ENCODE data around the gene ZNF549.

Gene ZNF549

GRCh38 chr19:57559008-57559403, 31.9 kb downstream of the ZNF549 start:
- peak overlapping the region; percentile 90 to 97 for H3K4me3 ChIP-seq (ENCODE audit: insufficient read depth in 1 of 2, low read depth in 1 of 2, low read length in 2 of 2)
- no peak overlapping the region for H4K91ac ChIP-seq (ENCODE audit: low read length)
- peak overlapping the region; percentile 85 for H2AFZ ChIP-seq (ENCODE audit: low read depth, low read length)
- peaks cover 4% of the 10 kb centered on the region for H3K4me1 ChIP-seq (ENCODE audit: control insufficient read depth, insufficient read depth, low read depth, low read length)
- H2AK5ac ChIP-seq (ENCODE audit: low read length, severe bottlenecking), result no peak overlapping the region
- H2BK12ac ChIP-seq (ENCODE audit: low read length in 2 of 2), result no peak overlapping the region
- DNase-seq, result peak; percentile 21
- H3K14ac ChIP-seq (ENCODE audit: low read length in 2 of 2), result peak overlapping the region in 1 of 2 experiments; percentile 76
- H3K4me2 ChIP-seq (ENCODE audit: low read length, poor library complexity, severe bottlenecking), result peak overlapping the region; percentile 46
- no peaks in the 10 kb centered on the region for H3K27me3 ChIP-seq (ENCODE audit: control insufficient read depth in 1 of 2, insufficient read depth in 1 of 2, low read length in 2 of 2)
- H2BK5ac ChIP-seq (ENCODE audit: low read depth, low read length, poor library complexity, severe bottlenecking), result no peak overlapping the region
- WGBS, result 5% methylated on average over 16 of the region's 22 CpGs
- H3K9me3 ChIP-seq (ENCODE audit: control insufficient read depth, low read length), result peaks cover 46% of the 10 kb centered on the region
- peak overlapping the region; percentile 91 for H3K9ac ChIP-seq (ENCODE audit: low read length)
- peaks cover 33% of the 10 kb centered on the region for H3K79me1 ChIP-seq (replicated peaks; ENCODE audit: low read length, poor library complexity, severe bottlenecking)
- H3K27ac ChIP-seq (ENCODE audit: low read length, poor library complexity, severe bottlenecking), result peak overlapping the region; percentile 19
- no peak overlapping the region for H2BK120ac ChIP-seq (ENCODE audit: low read depth, low read length)
- no peak overlapping the region for H2BK15ac ChIP-seq (ENCODE audit: low read depth, poor library complexity, severe bottlenecking)
- peak overlapping the region in 1 of 2 experiments; percentile 37 for H3K4ac ChIP-seq (ENCODE audit: low read depth in 1 of 2, low read length in 2 of 2)
- peaks cover 25 to 27% of the 10 kb centered on the region in 2 experiments for H3K36me3 ChIP-seq (ENCODE audit: control insufficient read depth in 1 of 2, insufficient read depth in 2 of 2, low read depth in 1 of 2, low read length in 2 of 2)
- H3K18ac ChIP-seq (ENCODE audit: low read depth in 1 of 2, low read length in 2 of 2), result peak overlapping the region; percentile 14 to 83
- H4K8ac ChIP-seq (ENCODE audit: low read length), result peak overlapping the region; percentile 12
- H3K23ac ChIP-seq (ENCODE audit: low read length in 2 of 2), result no peak overlapping the region

- 1% methylated on average over 52 of the region's 56 CpGs for WGBS
- Histone ChIP-seq H3K9me3 (ENCODE audit: control insufficient read depth, low read length) (peaks cover 46% of the 10 kb centered on the region), H2BK120ac (ENCODE audit: low read depth, low read length) (no peak within 1 kb of the TSS), H2BK5ac (ENCODE audit: low read depth, low read length, poor library complexity, severe bottlenecking) (no peak within 1 kb of the TSS), H3K4ac (ENCODE audit: low read depth in 1 of 2, low read length in 2 of 2) (peak within 1 kb of the TSS; percentile 17 to 37), H3K9ac (ENCODE audit: low read length) (peak within 1 kb of the TSS; percentile 91), H3K23ac (ENCODE audit: low read length in 2 of 2) (peak within 1 kb of the TSS in 1 of 2 experiments; percentile 57), H2AK5ac (ENCODE audit: low read length, severe bottlenecking) (no peak within 1 kb of the TSS), H3K4me2 (ENCODE audit: low read length, poor library complexity, severe bottlenecking) (peak within 1 kb of the TSS; percentile 46), H3K14ac (ENCODE audit: low read length in 2 of 2) (peak within 1 kb of the TSS in 1 of 2 experiments; percentile 76), H2BK12ac (ENCODE audit: low read length in 2 of 2) (no peak within 1 kb of the TSS), H3K79me1 (replicated peaks; ENCODE audit: low read length, poor library complexity, severe bottlenecking) (peaks cover 28% of the 10 kb centered on the region), H4K91ac (ENCODE audit: low read length) (no peak within 1 kb of the TSS), H4K8ac (ENCODE audit: low read length) (peak within 1 kb of the TSS; percentile 70), H3K36me3 (ENCODE audit: control insufficient read depth in 1 of 2, insufficient read depth in 2 of 2, low read depth in 1 of 2, low read length in 2 of 2) (peaks cover 19 to 22% of the 10 kb centered on the region in 2 experiments), H2AFZ (ENCODE audit: low read depth, low read length) (peak within 1 kb of the TSS; percentile 85), H3K27ac (ENCODE audit: low read length, poor library complexity, severe bottlenecking) (peak within 1 kb of the TSS; percentile 19), H3K18ac (ENCODE audit: low read depth in 1 of 2, low read length in 2 of 2) (peak within 1 kb of the TSS; percentile 14 to 83), H2BK15ac (ENCODE audit: low read depth, poor library complexity, severe bottlenecking) (no peak within 1 kb of the TSS), H3K4me3 (ENCODE audit: insufficient read depth in 1 of 2, low read depth in 1 of 2, low read length in 2 of 2) (peak within 1 kb of the TSS; percentile 90 to 97), H3K27me3 (ENCODE audit: control insufficient read depth in 1 of 2, insufficient read depth in 1 of 2, low read length in 2 of 2) (no peaks in the 10 kb centered on the region), H3K4me1 (ENCODE audit: control insufficient read depth, insufficient read depth, low read depth, low read length) (peaks cover 4% of the 10 kb centered on the region)
- DNase-seq, result peak; percentile 86
Observed at GRCh38 chr19:57559404-57560025, 32.4 kb downstream of the ZNF549 start, which contains the start of gene ZNF550. Gene ZNF550 (minus strand): TSS chr19:57559863. CDS start chr19:57559682, 181 bp downstream.

GRCh38 chr19:57560049-57560491, 32.9 kb downstream of the ZNF549 start:
- 85% methylated on average over 23 of the region's 23 CpGs for WGBS
- no peak overlapping the region for H2AK5ac ChIP-seq (ENCODE audit: low read length, severe bottlenecking)
- H2BK12ac ChIP-seq (ENCODE audit: low read length in 2 of 2), result no peak overlapping the region
- H3K9ac ChIP-seq (ENCODE audit: low read length), result peak overlapping the region; percentile 91
- no peak overlapping the region for H3K23ac ChIP-seq (ENCODE audit: low read length in 2 of 2)
- H3K4me1 ChIP-seq (ENCODE audit: control insufficient read depth, insufficient read depth, low read depth, low read length), result peaks cover 4% of the 10 kb centered on the region
- H3K14ac ChIP-seq (ENCODE audit: low read length in 2 of 2), result no peak overlapping the region
- DNase-seq, result no peak
- H2BK120ac ChIP-seq (ENCODE audit: low read depth, low read length), result no peak overlapping the region
- H2AFZ ChIP-seq (ENCODE audit: low read depth, low read length), result no peak overlapping the region
- peaks cover 25% of the 10 kb centered on the region for H3K79me1 ChIP-seq (replicated peaks; ENCODE audit: low read length, poor library complexity, severe bottlenecking)
- H3K9me3 ChIP-seq (ENCODE audit: control insufficient read depth, low read length), result peaks cover 46% of the 10 kb centered on the region
- H3K4me3 ChIP-seq (ENCODE audit: insufficient read depth in 1 of 2, low read depth in 1 of 2, low read length in 2 of 2), result peak overlapping the region in 1 of 2 experiments; percentile 97
- H3K27ac ChIP-seq (ENCODE audit: low read length, poor library complexity, severe bottlenecking), result no peak overlapping the region
- peak overlapping the region in 1 of 2 experiments; percentile 17 for H3K4ac ChIP-seq (ENCODE audit: low read depth in 1 of 2, low read length in 2 of 2)
- H3K36me3 ChIP-seq (ENCODE audit: control insufficient read depth in 1 of 2, insufficient read depth in 2 of 2, low read depth in 1 of 2, low read length in 2 of 2), result peaks cover 16 to 17% of the 10 kb centered on the region in 2 experiments
- no peak overlapping the region for H2BK5ac ChIP-seq (ENCODE audit: low read depth, low read length, poor library complexity, severe bottlenecking)
- H3K4me2 ChIP-seq (ENCODE audit: low read length, poor library complexity, severe bottlenecking), result no peak overlapping the region
- H4K8ac ChIP-seq (ENCODE audit: low read length), result peak overlapping the region; percentile 70
- H3K18ac ChIP-seq (ENCODE audit: low read depth in 1 of 2, low read length in 2 of 2), result no peak overlapping the region
- H3K27me3 ChIP-seq (ENCODE audit: control insufficient read depth in 1 of 2, insufficient read depth in 1 of 2, low read length in 2 of 2), result no peaks in the 10 kb centered on the region
- H4K91ac ChIP-seq (ENCODE audit: low read length), result no peak overlapping the region
- no peak overlapping the region for H2BK15ac ChIP-seq (ENCODE audit: low read depth, poor library complexity, severe bottlenecking)

GRCh38 chr19:57563547-57563946, 36.4 kb downstream of the ZNF549 start:
- no peaks in the 10 kb centered on the region for H3K27me3 ChIP-seq (ENCODE audit: control insufficient read depth in 1 of 2, insufficient read depth in 1 of 2, low read length in 2 of 2)
- no peaks in the 10 kb centered on the region for H3K4me1 ChIP-seq (ENCODE audit: control insufficient read depth, insufficient read depth, low read depth, low read length)
- no peak overlapping the region for H3K4ac ChIP-seq (ENCODE audit: low read depth in 1 of 2, low read length in 2 of 2)
- no peak overlapping the region for H4K91ac ChIP-seq (ENCODE audit: low read length)
- H2BK120ac ChIP-seq (ENCODE audit: low read depth, low read length), result no peak overlapping the region
- H4K8ac ChIP-seq (ENCODE audit: low read length), result no peak overlapping the region
- H3K4me2 ChIP-seq (ENCODE audit: low read length, poor library complexity, severe bottlenecking), result no peak overlapping the region
- H3K79me1 ChIP-seq (replicated peaks; ENCODE audit: low read length, poor library complexity, severe bottlenecking), result peaks cover 4% of the 10 kb centered on the region
- no peak overlapping the region for H2AK5ac ChIP-seq (ENCODE audit: low read length, severe bottlenecking)
- no peak overlapping the region for H3K4me3 ChIP-seq (ENCODE audit: insufficient read depth in 1 of 2, low read depth in 1 of 2, low read length in 2 of 2)
- H3K9me3 ChIP-seq (ENCODE audit: control insufficient read depth, low read length), result peaks cover 74% of the 10 kb centered on the region
- no peak overlapping the region for H3K27ac ChIP-seq (ENCODE audit: low read length, poor library complexity, severe bottlenecking)
- H3K18ac ChIP-seq (ENCODE audit: low read depth in 1 of 2, low read length in 2 of 2), result no peak overlapping the region
- no peak overlapping the region for H2BK5ac ChIP-seq (ENCODE audit: low read depth, low read length, poor library complexity, severe bottlenecking)
- H3K36me3 ChIP-seq (ENCODE audit: control insufficient read depth in 1 of 2, insufficient read depth in 2 of 2, low read depth in 1 of 2, low read length in 2 of 2), result peaks cover 0 to 2% of the 10 kb centered on the region in 2 experiments
- no peak overlapping the region for H3K23ac ChIP-seq (ENCODE audit: low read length in 2 of 2)
- H2BK12ac ChIP-seq (ENCODE audit: low read length in 2 of 2), result no peak overlapping the region
- no peak overlapping the region for H2AFZ ChIP-seq (ENCODE audit: low read depth, low read length)
- no peak overlapping the region for H3K9ac ChIP-seq (ENCODE audit: low read length)
- no peak for DNase-seq
- H2BK15ac ChIP-seq (ENCODE audit: low read depth, poor library complexity, severe bottlenecking), result no peak overlapping the region
- H3K14ac ChIP-seq (ENCODE audit: low read length in 2 of 2), result no peak overlapping the region
- WGBS, result 40% methylated on average over 1 of the region's 1 CpG
